ENCODE measurements around the gene DNAJC1. TPM values are rescaled to one million over a fixed set of nuclear protein-coding genes. Genes with fewer than 3 reads are reported as not detected.

The DNAJC1 gene
- total RNA-seq, 1 experiment from 2014 or later = 12.9 TPM

DNA sequence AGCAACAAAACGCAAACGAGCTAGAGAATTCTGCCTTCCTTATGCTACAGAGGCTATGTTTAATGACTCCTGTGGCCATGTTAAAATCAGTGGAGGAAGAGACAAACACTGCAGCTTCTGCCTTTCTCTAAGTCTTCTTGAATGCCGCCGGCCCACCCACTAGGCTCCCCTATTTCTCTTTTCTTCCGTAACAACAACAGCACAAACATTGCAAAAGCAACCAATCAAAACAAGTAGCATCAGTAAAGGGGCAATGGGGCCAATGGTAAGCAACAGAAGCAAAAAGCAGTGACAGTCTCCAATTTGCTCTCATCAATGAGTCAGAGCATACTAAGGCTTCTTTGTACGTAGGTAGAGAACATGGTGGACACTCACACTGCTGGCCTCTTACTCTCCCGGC is 26.8 kb downstream of the DNAJC1 start:
- CTCF ChIA-PET = no interaction called here

DNA sequence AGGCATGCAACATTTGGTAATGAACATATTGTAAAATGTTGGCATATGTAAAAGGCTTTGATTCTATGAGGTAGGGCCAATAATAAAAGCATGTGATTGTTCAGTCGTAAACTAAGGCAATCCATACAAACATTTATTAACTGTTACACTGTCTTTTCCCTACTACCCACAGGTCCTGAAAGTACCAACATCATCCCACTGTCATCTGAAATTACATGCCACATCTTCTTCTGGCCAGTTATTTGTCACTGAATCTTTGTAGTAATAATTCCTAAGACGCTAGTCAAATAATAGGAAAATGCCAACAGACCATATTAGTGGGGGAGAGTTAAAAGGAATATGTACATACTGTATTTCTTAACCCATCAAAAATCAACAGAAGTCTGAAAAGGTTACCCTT is 27.2 kb downstream of the DNAJC1 start:
- BruUV-seq (replicated peaks) = no TSS peak
- TF ChIP-seq TCF7L2 (IDR thresholded peaks at IDR 0.05; ENCODE audit: low read depth, low read length) = no peak
- TF ChIP-seq, protein P1, sequence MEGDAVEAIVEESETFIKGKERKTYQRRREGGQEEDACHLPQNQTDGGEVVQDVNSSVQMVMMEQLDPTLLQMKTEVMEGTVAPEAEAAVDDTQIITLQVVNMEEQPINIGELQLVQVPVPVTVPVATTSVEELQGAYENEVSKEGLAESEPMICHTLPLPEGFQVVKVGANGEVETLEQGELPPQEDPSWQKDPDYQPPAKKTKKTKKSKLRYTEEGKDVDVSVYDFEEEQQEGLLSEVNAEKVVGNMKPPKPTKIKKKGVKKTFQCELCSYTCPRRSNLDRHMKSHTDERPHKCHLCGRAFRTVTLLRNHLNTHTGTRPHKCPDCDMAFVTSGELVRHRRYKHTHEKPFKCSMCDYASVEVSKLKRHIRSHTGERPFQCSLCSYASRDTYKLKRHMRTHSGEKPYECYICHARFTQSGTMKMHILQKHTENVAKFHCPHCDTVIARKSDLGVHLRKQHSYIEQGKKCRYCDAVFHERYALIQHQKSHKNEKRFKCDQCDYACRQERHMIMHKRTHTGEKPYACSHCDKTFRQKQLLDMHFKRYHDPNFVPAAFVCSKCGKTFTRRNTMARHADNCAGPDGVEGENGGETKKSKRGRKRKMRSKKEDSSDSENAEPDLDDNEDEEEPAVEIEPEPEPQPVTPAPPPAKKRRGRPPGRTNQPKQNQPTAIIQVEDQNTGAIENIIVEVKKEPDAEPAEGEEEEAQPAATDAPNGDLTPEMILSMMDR (IDR thresholded peaks at IDR 0.05) = no peak
- TF ChIP-seq, protein P2, sequence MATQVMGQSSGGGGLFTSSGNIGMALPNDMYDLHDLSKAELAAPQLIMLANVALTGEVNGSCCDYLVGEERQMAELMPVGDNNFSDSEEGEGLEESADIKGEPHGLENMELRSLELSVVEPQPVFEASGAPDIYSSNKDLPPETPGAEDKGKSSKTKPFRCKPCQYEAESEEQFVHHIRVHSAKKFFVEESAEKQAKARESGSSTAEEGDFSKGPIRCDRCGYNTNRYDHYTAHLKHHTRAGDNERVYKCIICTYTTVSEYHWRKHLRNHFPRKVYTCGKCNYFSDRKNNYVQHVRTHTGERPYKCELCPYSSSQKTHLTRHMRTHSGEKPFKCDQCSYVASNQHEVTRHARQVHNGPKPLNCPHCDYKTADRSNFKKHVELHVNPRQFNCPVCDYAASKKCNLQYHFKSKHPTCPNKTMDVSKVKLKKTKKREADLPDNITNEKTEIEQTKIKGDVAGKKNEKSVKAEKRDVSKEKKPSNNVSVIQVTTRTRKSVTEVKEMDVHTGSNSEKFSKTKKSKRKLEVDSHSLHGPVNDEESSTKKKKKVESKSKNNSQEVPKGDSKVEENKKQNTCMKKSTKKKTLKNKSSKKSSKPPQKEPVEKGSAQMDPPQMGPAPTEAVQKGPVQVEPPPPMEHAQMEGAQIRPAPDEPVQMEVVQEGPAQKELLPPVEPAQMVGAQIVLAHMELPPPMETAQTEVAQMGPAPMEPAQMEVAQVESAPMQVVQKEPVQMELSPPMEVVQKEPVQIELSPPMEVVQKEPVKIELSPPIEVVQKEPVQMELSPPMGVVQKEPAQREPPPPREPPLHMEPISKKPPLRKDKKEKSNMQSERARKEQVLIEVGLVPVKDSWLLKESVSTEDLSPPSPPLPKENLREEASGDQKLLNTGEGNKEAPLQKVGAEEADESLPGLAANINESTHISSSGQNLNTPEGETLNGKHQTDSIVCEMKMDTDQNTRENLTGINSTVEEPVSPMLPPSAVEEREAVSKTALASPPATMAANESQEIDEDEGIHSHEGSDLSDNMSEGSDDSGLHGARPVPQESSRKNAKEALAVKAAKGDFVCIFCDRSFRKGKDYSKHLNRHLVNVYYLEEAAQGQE (IDR thresholded peaks at IDR 0.05; ENCODE audit: insufficient read depth in 1 of 2, low read depth in 2 of 2, low read length in 1 of 2) = no peak
- TF ChIP-seq SIN3A (IDR thresholded peaks at IDR 0.05; ENCODE audit: borderline replicate concordance, insufficient read depth, low read depth, low read length) = no peak
- TF ChIP-seq POLR2AphosphoS5 (IDR thresholded peaks at IDR 0.05; ENCODE audit: low read depth, low read length) = no peak
- Histone ChIP-seq H3K27ac (ENCODE audit: low read length) (no peak overlapping the region), H3K27me3 (ENCODE audit: control insufficient read depth, insufficient read depth, low read length) (no peaks in the 10 kb centered on the region), H3K4me3 (ENCODE audit: low read depth in 2 of 2, low read length in 2 of 2) (no peak overlapping the region), H3K36me3 (ENCODE audit: control insufficient read depth, insufficient read depth, low read length) (no peaks in the 10 kb centered on the region), H3K9me3 (ENCODE audit: control insufficient read depth, insufficient read depth, low read depth, low read length) (no peaks in the 10 kb centered on the region), H3K4me1 (ENCODE audit: control insufficient read depth, insufficient read depth, low read length) (no peaks in the 10 kb centered on the region)
- in situ Hi-C loops (cut with HindIII; ENCODE audit: low pct_unique_long_range_greater_than_20kb, low sequenced_read_pairs) (no loop called here), intact Hi-C loops (cut with micrococcal nuclease; ENCODE audit: unreplicated experiment) (no loop called here)
- DNase-seq (ENCODE audit: low read depth, low spot score) (no peak), ATAC-seq (no peak)
- ChIA-PET CTCF (no interaction called here), POLR2A (no interaction called here)

More for the DNA sequence above, 26.8 kb downstream of the DNAJC1 start:
- DNase-seq (ENCODE audit: low read depth, low spot score) (no peak), ATAC-seq (no peak)
- Histone ChIP-seq H3K4me3 (ENCODE audit: low read depth in 2 of 2, low read length in 2 of 2) (no peak overlapping the region), H3K9me3 (ENCODE audit: control insufficient read depth, insufficient read depth, low read depth, low read length) (no peaks in the 10 kb centered on the region), H3K27me3 (ENCODE audit: control insufficient read depth, insufficient read depth, low read length) (no peaks in the 10 kb centered on the region), H3K36me3 (ENCODE audit: control insufficient read depth, insufficient read depth, low read length) (no peaks in the 10 kb centered on the region), H3K27ac (ENCODE audit: low read length) (no peak overlapping the region), H3K4me1 (ENCODE audit: control insufficient read depth, insufficient read depth, low read length) (no peaks in the 10 kb centered on the region)
- intact Hi-C loops (cut with micrococcal nuclease; ENCODE audit: unreplicated experiment) (no loop called here), in situ Hi-C loops (cut with HindIII; ENCODE audit: low pct_unique_long_range_greater_than_20kb, low sequenced_read_pairs) (no loop called here)
- TF ChIP-seq, protein P1 (IDR thresholded peaks at IDR 0.05) = no peak
- TF ChIP-seq POLR2AphosphoS5 (IDR thresholded peaks at IDR 0.05; ENCODE audit: low read depth, low read length) (no peak), SIN3A (IDR thresholded peaks at IDR 0.05; ENCODE audit: borderline replicate concordance, insufficient read depth, low read depth, low read length) (no peak), TCF7L2 (IDR thresholded peaks at IDR 0.05; ENCODE audit: low read depth, low read length) (no peak)
- TF ChIP-seq, protein P2 (IDR thresholded peaks at IDR 0.05; ENCODE audit: insufficient read depth in 1 of 2, low read depth in 2 of 2, low read length in 1 of 2) = no peak
- POLR2A ChIA-PET = no interaction called here
- BruUV-seq (replicated peaks) = no TSS peak

All from Panc1 (cell line).